Suprapubic skin (tissue), 4 donors: ENCODE results near the gene CREG2. TPM values are rescaled to one million over a fixed set of nuclear protein-coding genes. Genes with fewer than 3 reads are reported as not detected.

Experiments used
- DNase-seq, 2 donors: peaks; one replicate each; pipeline ENCODE4 v3.0.0-alpha.2; 2019; ENCODE audit warnings: low spot score in 2 of 2
- H3K27ac ChIP-seq: fragments of 200-600 bp; sonication (generic); one replicate; pipeline ENCODE4 v1.5.1; 2019
- H3K27me3 ChIP-seq: fragments of 200-600 bp; sonication (generic); one replicate; pipeline ENCODE4 v1.5.1; 2019
- H3K36me3 ChIP-seq: fragments of 200-600 bp; sonication (generic); one replicate; pipeline ENCODE4 v1.5.1; 2019
- H3K4me1 ChIP-seq: fragments of 200-600 bp; sonication (generic); one replicate; pipeline ENCODE4 v1.5.1; 2019
- H3K4me3 ChIP-seq: fragments of 200-600 bp; sonication (generic); one replicate; pipeline ENCODE4 v1.5.1; 2019; ENCODE audit warnings: mild to moderate bottlenecking
- H3K9me3 ChIP-seq: fragments of 200-600 bp; sonication (generic); one replicate; pipeline ENCODE4 v1.5.1; 2019
- CTCF ChIP-seq, 2 donors: fragments of 200-600 bp in 1 of 2; fragments of 450-650 bp in 1 of 2; sonication (generic) in 1 of 2; IDR thresholded peaks; one replicate each; pipeline ENCODE4 v1.5.1; 2016 to 2019; ENCODE audit warnings: antibody characterized with exemption in 2 of 2, mild to moderate bottlenecking in 1 of 2, moderate library complexity in 1 of 2
- EP300 ChIP-seq: sonication (generic); formaldehyde crosslinking; IDR thresholded peaks from one replicate; pipeline ENCODE4 v1.6.1; 2017; ENCODE audit warnings: antibody characterized with exemption
- POLR2A ChIP-seq, 2 donors: fragments of 450-650 bp; IDR thresholded peaks; one replicate each; pipeline ENCODE4 v1.6.1; 2017; ENCODE audit warnings: antibody characterized with exemption in 2 of 2, mild to moderate bottlenecking in 2 of 2, moderate library complexity in 2 of 2
- POLR2AphosphoS5 ChIP-seq, 3 donors: sonication (generic); formaldehyde crosslinking; IDR thresholded peaks; one replicate each; pipeline ENCODE4 v1.6.1; 2017; ENCODE audit warnings: antibody characterized with exemption in 3 of 3
- WGBS: methylation state at CpG from one replicate; pipeline ENCODE4 v1.1.5; 2018; 5-methylcytosine and 5-hydroxymethylcytosine counted together
- total RNA-seq, 4 donors: library from RNA; depleted of rRNA; stranded (reverse); fragments of >200 nt; gene quantifications; one replicate each; pipeline ENCODE4 v1.1.0, GENCODE V29; 2016

The CREG2 gene
- total RNA-seq, 4 donors from 2014 or later = 0.17 to 1.3 TPM; not detected in 2

- DNase-seq = no peak
- WGBS = 63% methylated on average over 5 of the region's 5 CpGs
- Histone ChIP-seq H3K27ac (no peak overlapping the region), H3K9me3 (no peaks in the 10 kb centered on the region), H3K36me3 (no peaks in the 10 kb centered on the region), H3K4me1 (no peaks in the 10 kb centered on the region), H3K27me3 (no peaks in the 10 kb centered on the region), H3K4me3 (no peak overlapping the region)
- no peak for TF ChIP-seq POLR2A (IDR thresholded peaks at IDR 0.05)
Observed at GRCh38 chr2:101368376-101368775, 18.9 kb downstream of the CREG2 start.

- H3K27ac ChIP-seq = no peak overlapping the region
- no peaks in the 10 kb centered on the region for H3K36me3 ChIP-seq
- no peaks in the 10 kb centered on the region for H3K27me3 ChIP-seq
- TF ChIP-seq POLR2A (IDR thresholded peaks at IDR 0.05) = no peak
- TF ChIP-seq EP300 = no peak
- TF ChIP-seq POLR2AphosphoS5 (IDR thresholded peaks at IDR 0.05) = no peak
- no peak for TF ChIP-seq CTCF (IDR thresholded peaks at IDR 0.05)
- no peak for DNase-seq
- H3K4me3 ChIP-seq = no peak overlapping the region
- H3K9me3 ChIP-seq = no peaks in the 10 kb centered on the region
- H3K4me1 ChIP-seq = no peaks in the 10 kb centered on the region
- 91% methylated on average over 5 of the region's 5 CpGs for WGBS
Observed at GRCh38 chr2:101367508-101367907, 19.8 kb downstream of the CREG2 start.

GRCh38 chr2:101364878-101365277 lies 22.4 kb downstream of the CREG2 start:
- WGBS = 86% methylated on average over 7 of the region's 7 CpGs
- TF ChIP-seq POLR2AphosphoS5 (IDR thresholded peaks at IDR 0.05) (no peak), POLR2A (IDR thresholded peaks at IDR 0.05) (no peak), EP300 (no peak), CTCF (IDR thresholded peaks at IDR 0.05) (no peak)
- H3K9me3 ChIP-seq = no peaks in the 10 kb centered on the region
- no peaks in the 10 kb centered on the region for H3K36me3 ChIP-seq
- DNase-seq = no peak
- H3K4me3 ChIP-seq = no peak overlapping the region
- H3K4me1 ChIP-seq = peaks cover 3% of the 10 kb centered on the region
- no peak overlapping the region for H3K27ac ChIP-seq
- no peaks in the 10 kb centered on the region for H3K27me3 ChIP-seq

- no peaks in the 10 kb centered on the region for H3K36me3 ChIP-seq
- H3K9me3 ChIP-seq = no peaks in the 10 kb centered on the region
- 80% methylated on average over 4 of the region's 4 CpGs for WGBS
- TF ChIP-seq POLR2AphosphoS5 (IDR thresholded peaks at IDR 0.05) (no peak), EP300 (no peak), CTCF (IDR thresholded peaks at IDR 0.05) (no peak), POLR2A (IDR thresholded peaks at IDR 0.05) (no peak)
- H3K27ac ChIP-seq = no peak overlapping the region
- no peak for DNase-seq
- peaks cover 6% of the 10 kb centered on the region for H3K4me1 ChIP-seq
- no peaks in the 10 kb centered on the region for H3K27me3 ChIP-seq
- H3K4me3 ChIP-seq = no peak overlapping the region
Observed at GRCh38 chr2:101362777-101363176, 24.5 kb downstream of the CREG2 start.

GRCh38 chr2:101362316-101362715 lies 25.0 kb downstream of the CREG2 start:
- WGBS = 82% methylated on average over 3 of the region's 3 CpGs

More at GRCh38 chr2:101362316-101362715, 25.0 kb downstream of the CREG2 start:
- H3K27ac ChIP-seq = no peak overlapping the region
- no peak for DNase-seq
- no peaks in the 10 kb centered on the region for H3K36me3 ChIP-seq
- no peak overlapping the region for H3K4me3 ChIP-seq
- H3K27me3 ChIP-seq = no peaks in the 10 kb centered on the region
- H3K9me3 ChIP-seq = no peaks in the 10 kb centered on the region
- H3K4me1 ChIP-seq = peaks cover 6% of the 10 kb centered on the region
- TF ChIP-seq CTCF (IDR thresholded peaks at IDR 0.05) (no peak), EP300 (no peak), POLR2AphosphoS5 (IDR thresholded peaks at IDR 0.05) (no peak), POLR2A (IDR thresholded peaks at IDR 0.05) (no peak)
